WTC11 (cell line): ENCODE measurements around the gene BICC1. TPM values are rescaled to one million over a fixed set of nuclear protein-coding genes. Genes with fewer than 3 reads are reported as not detected.

Experiments used
- ATAC-seq: fragments of 200-7000 bp; cut with Tn5 transposase; 2 replicates; pipeline ENCODE4 v1.10.0; 2021; ENCODE audit warnings: mild to moderate bottlenecking, moderate library complexity
- CTCF ChIA-PET: fragments of 300-600 bp; sonication (Branson Sonifier 250); formaldehyde crosslinking; loops from one replicate; lab custom pipeline; 2021; ENCODE audit warnings: antibody characterized with exemption; lab: Charles Lee
- POLR2A ChIA-PET: fragments of 350-600 bp; sonication (Branson Sonifier 250); formaldehyde crosslinking; loops from one replicate; lab custom pipeline; 2021; ENCODE audit warnings: antibody characterized with exemption; lab: Charles Lee
- DNase-seq: peaks from one replicate; pipeline ENCODE4 v3.0.0; 2021; ENCODE audit warnings: low spot score
- H3K27ac Mint-ChIP-seq: 2 replicates; pipeline ENCODE4 v1.8.0; 2021; ENCODE audit warnings: mixed read lengths
- H3K27me3 Mint-ChIP-seq: 2 replicates; pipeline ENCODE4 v1.8.0; 2021; ENCODE audit warnings: low read depth, mild to moderate bottlenecking, moderate library complexity, mixed read lengths
- H3K36me3 Mint-ChIP-seq: 2 replicates; pipeline ENCODE4 v1.8.0; 2021; ENCODE audit warnings: mixed read lengths
- H3K4me1 Mint-ChIP-seq: 2 replicates; pipeline ENCODE4 v1.8.0; 2022; ENCODE audit warnings: mixed read lengths
- H3K4me3 Mint-ChIP-seq: 2 replicates; pipeline ENCODE4 v1.8.0; 2021; ENCODE audit warnings: mild to moderate bottlenecking, moderate library complexity, mixed read lengths
- H3K9me3 Mint-ChIP-seq: 2 replicates; pipeline ENCODE4 v1.8.0; 2021; ENCODE audit warnings: mixed read lengths
- CBFB ChIP-seq: sonication (generic); formaldehyde crosslinking; IDR thresholded peaks from 2 replicates; pipeline ENCODE4 v1.8.1; 2022; ENCODE audit warnings: mild to moderate bottlenecking, low read depth, missing genetic modification reagents
- CREM ChIP-seq: sonication (generic); formaldehyde crosslinking; IDR thresholded peaks from 2 replicates; pipeline ENCODE4 v1.8.1; 2022; ENCODE audit warnings: mild to moderate bottlenecking, missing genetic modification reagents, moderate library complexity
- OVOL2 ChIP-seq: fragments of 250-450 bp; sonication (Bioruptor Pico); IDR thresholded peaks from 2 replicates; pipeline ENCODE4 v1.9.0; 2021; ENCODE audit warnings: mild to moderate bottlenecking, borderline replicate concordance
- SOX15 ChIP-seq: fragments of 250-450 bp; sonication (Bioruptor Pico); IDR thresholded peaks from 2 replicates; pipeline ENCODE4 v1.9.0; 2021; ENCODE audit warnings: mild to moderate bottlenecking
- total RNA-seq: library from RNA; stranded (reverse); gene quantifications from 3 replicates; pipeline ENCODE4 v1.2.3, GENCODE V29; 2021
- TF ChIP-seq, protein P1 (sequence below): fragments of 250-450 bp; sonication (Bioruptor Pico); IDR thresholded peaks from 2 replicates; pipeline ENCODE4 v1.9.0; 2021; ENCODE audit warnings: mild to moderate bottlenecking, borderline replicate concordance
- TF ChIP-seq, protein P2 (sequence below): sonication (generic); formaldehyde crosslinking; conservative IDR thresholded peaks from 2 replicates; pipeline ENCODE4 v1.8.1; 2022; ENCODE audit warnings: mild to moderate bottlenecking, missing genetic modification reagents
- TF ChIP-seq, protein P3 (sequence below): sonication (generic); formaldehyde crosslinking; IDR thresholded peaks from 2 replicates; pipeline ENCODE4 v1.8.0; 2022; ENCODE audit warnings: mild to moderate bottlenecking, missing genetic modification reagents
- TF ChIP-seq, protein P4 (sequence below): fragments of 250-450 bp; sonication (Bioruptor Pico); IDR thresholded peaks from 2 replicates; pipeline ENCODE4 v1.8.0; 2021; ENCODE audit warnings: mild to moderate bottlenecking
- TF ChIP-seq, protein P5 (sequence below): sonication (generic); formaldehyde crosslinking; IDR thresholded peaks from 2 replicates; pipeline ENCODE4 v1.8.0; 2022; ENCODE audit warnings: mild to moderate bottlenecking, missing genetic modification reagents
- TF ChIP-seq, protein P6 (sequence below): sonication (generic); formaldehyde crosslinking; IDR thresholded peaks from 2 replicates; pipeline ENCODE4 v1.8.1; 2023; ENCODE audit warnings: mild to moderate bottlenecking, missing genetic modification reagents, moderate library complexity

The BICC1 gene
- total RNA-seq, 1 experiment from 2014 or later, result 0.61 TPM

DNA sequence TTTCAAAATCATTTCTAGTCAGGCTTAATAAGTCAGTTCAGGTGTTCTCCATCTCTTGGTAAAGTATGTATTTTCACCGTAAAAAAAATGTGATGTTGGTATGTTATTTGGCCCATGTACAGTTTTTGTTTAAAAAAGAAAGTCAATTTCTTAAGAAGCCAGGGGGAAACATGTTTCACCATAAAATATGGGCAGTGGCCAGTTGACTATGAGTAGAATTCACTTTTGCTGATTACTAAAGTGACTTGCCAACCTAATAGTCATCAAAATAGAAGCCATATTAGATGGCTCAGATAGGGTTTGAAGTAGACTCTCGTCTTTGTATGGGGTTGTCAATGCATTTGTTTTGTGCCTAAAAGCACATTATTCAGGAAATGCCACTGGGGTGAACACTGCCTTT, 266.3 kb downstream of the BICC1 start:
- Mint-ChIP-seq H3K27ac (no peak overlapping the region), H3K36me3 (no peaks in the 10 kb centered on the region), H3K4me3 (no peak overlapping the region), H3K9me3 (no peaks in the 10 kb centered on the region), H3K27me3 (no peaks in the 10 kb centered on the region), H3K4me1 (peaks cover 6% of the 10 kb centered on the region; the same call in 1 of the 2 replicates)
- POLR2A ChIA-PET, result no interaction called here
- CTCF ChIA-PET, result no interaction called here
- ATAC-seq (no peak), DNase-seq (no peak)
- TF ChIP-seq SOX15 (CRISPR knock-in tag) (no peak), CREM (CRISPR knock-in tag) (no peak), OVOL2 (CRISPR knock-in tag) (no peak)
- TF ChIP-seq, protein P1, sequence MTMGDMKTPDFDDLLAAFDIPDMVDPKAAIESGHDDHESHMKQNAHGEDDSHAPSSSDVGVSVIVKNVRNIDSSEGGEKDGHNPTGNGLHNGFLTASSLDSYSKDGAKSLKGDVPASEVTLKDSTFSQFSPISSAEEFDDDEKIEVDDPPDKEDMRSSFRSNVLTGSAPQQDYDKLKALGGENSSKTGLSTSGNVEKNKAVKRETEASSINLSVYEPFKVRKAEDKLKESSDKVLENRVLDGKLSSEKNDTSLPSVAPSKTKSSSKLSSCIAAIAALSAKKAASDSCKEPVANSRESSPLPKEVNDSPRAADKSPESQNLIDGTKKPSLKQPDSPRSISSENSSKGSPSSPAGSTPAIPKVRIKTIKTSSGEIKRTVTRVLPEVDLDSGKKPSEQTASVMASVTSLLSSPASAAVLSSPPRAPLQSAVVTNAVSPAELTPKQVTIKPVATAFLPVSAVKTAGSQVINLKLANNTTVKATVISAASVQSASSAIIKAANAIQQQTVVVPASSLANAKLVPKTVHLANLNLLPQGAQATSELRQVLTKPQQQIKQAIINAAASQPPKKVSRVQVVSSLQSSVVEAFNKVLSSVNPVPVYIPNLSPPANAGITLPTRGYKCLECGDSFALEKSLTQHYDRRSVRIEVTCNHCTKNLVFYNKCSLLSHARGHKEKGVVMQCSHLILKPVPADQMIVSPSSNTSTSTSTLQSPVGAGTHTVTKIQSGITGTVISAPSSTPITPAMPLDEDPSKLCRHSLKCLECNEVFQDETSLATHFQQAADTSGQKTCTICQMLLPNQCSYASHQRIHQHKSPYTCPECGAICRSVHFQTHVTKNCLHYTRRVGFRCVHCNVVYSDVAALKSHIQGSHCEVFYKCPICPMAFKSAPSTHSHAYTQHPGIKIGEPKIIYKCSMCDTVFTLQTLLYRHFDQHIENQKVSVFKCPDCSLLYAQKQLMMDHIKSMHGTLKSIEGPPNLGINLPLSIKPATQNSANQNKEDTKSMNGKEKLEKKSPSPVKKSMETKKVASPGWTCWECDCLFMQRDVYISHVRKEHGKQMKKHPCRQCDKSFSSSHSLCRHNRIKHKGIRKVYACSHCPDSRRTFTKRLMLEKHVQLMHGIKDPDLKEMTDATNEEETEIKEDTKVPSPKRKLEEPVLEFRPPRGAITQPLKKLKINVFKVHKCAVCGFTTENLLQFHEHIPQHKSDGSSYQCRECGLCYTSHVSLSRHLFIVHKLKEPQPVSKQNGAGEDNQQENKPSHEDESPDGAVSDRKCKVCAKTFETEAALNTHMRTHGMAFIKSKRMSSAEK, result no peak
- TF ChIP-seq, protein P2, sequence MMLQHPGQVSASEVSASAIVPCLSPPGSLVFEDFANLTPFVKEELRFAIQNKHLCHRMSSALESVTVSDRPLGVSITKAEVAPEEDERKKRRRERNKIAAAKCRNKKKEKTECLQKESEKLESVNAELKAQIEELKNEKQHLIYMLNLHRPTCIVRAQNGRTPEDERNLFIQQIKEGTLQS (CRISPR knock-in tag), result no peak
- TF ChIP-seq, protein P3, sequence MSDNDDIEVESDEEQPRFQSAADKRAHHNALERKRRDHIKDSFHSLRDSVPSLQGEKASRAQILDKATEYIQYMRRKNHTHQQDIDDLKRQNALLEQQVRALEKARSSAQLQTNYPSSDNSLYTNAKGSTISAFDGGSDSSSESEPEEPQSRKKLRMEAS (CRISPR knock-in tag), result no peak
- TF ChIP-seq, protein P4, sequence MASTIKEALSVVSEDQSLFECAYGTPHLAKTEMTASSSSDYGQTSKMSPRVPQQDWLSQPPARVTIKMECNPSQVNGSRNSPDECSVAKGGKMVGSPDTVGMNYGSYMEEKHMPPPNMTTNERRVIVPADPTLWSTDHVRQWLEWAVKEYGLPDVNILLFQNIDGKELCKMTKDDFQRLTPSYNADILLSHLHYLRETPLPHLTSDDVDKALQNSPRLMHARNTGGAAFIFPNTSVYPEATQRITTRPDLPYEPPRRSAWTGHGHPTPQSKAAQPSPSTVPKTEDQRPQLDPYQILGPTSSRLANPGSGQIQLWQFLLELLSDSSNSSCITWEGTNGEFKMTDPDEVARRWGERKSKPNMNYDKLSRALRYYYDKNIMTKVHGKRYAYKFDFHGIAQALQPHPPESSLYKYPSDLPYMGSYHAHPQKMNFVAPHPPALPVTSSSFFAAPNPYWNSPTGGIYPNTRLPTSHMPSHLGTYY (CRISPR knock-in tag), result no peak
- TF ChIP-seq, protein P5, sequence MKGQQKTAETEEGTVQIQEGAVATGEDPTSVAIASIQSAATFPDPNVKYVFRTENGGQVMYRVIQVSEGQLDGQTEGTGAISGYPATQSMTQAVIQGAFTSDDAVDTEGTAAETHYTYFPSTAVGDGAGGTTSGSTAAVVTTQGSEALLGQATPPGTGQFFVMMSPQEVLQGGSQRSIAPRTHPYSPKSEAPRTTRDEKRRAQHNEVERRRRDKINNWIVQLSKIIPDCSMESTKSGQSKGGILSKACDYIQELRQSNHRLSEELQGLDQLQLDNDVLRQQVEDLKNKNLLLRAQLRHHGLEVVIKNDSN (CRISPR knock-in tag), result no peak

DNA sequence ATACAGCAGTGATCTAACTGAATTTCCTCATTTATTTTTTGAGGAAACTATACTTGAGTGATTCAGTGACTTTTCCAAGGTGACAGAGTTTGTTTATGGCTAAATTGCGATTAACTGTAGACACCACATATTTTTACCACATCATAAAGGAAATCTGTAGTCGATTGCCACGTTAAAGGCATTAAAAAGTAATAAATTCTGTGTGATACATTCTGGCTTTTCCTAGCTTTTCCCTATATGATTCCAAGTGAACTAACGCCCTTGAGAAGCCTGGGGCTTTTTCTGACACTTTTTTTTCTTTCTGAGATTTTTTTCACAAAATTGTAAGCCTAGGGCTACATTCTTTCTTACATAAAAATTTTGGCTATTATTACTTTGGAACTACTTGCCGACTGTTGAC, 266.9 kb downstream of the BICC1 start:
- Mint-ChIP-seq H3K27ac (no peak overlapping the region), H3K36me3 (no peaks in the 10 kb centered on the region), H3K27me3 (no peaks in the 10 kb centered on the region), H3K4me3 (no peak overlapping the region), H3K4me1 (peaks cover 6% of the 10 kb centered on the region; the same call in 1 of the 2 replicates), H3K9me3 (no peaks in the 10 kb centered on the region)
- POLR2A ChIA-PET, result no interaction called here
- DNase-seq (no peak), ATAC-seq (no peak)
- CTCF ChIA-PET, result interaction anchor here (1.3 kb wide), 1 partner anchor 249 kb away, joined by 4 read pairs; no protein-coding TSS in a partner anchor
- no peak for TF ChIP-seq CBFB

DNA sequence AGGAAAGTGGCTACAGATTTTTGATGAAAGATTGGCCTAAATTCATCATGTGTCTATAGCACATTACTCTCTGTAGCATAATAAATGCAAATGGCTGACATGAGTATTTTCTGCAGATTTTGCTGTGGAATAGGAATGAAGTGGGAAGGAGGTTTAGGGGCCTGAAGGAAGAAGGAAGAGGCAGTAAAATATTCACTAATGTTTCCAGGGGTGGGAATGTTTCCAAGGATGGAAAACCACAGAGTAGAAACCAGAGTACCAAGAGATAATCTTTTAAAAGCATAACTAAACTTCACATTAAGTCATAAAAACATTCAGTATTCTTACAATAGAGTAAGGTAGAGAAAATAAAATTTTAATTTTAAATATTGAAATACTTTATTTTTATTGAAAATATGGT, 267.8 kb downstream of the BICC1 start:
- ATAC-seq (no peak), DNase-seq (no peak)
- TF ChIP-seq, protein P6, sequence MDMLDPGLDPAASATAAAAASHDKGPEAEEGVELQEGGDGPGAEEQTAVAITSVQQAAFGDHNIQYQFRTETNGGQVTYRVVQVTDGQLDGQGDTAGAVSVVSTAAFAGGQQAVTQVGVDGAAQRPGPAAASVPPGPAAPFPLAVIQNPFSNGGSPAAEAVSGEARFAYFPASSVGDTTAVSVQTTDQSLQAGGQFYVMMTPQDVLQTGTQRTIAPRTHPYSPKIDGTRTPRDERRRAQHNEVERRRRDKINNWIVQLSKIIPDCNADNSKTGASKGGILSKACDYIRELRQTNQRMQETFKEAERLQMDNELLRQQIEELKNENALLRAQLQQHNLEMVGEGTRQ (CRISPR knock-in tag), result no peak
- POLR2A ChIA-PET, result no interaction called here
- no peak overlapping the region for H3K4me3 Mint-ChIP-seq
- no peaks in the 10 kb centered on the region for H3K9me3 Mint-ChIP-seq
- CTCF ChIA-PET, result interaction anchor here (1.3 kb wide), 1 partner anchor 249 kb away, joined by 4 read pairs; no protein-coding TSS in a partner anchor
- H3K4me1 Mint-ChIP-seq, result peaks cover 6% of the 10 kb centered on the region; the same call in 1 of the 2 replicates
- H3K27ac Mint-ChIP-seq, result no peak overlapping the region
- no peaks in the 10 kb centered on the region for H3K27me3 Mint-ChIP-seq
- H3K36me3 Mint-ChIP-seq, result no peaks in the 10 kb centered on the region
